ENCODE data around the gene RHOT2. TPM values are rescaled to one million over a fixed set of nuclear protein-coding genes. Genes with fewer than 3 reads are reported as not detected.
A peak's percentile ranks its signal among the peaks of the same experiment; 100 is the strongest.

Gene RHOT2
- total and polyA plus RNA-seq, 9 of the 15 experiments (the other 6 are each of a cell fraction or from before 2014, with no cell fraction given), result 5.0 to 373 (median 112) TPM

GRCh38 chr16:716200-716568, 48.3 kb downstream of the RHOT2 start:
- TSS peak; percentile 58 for BruUV-seq (replicated peaks)
- peak overlapping the region; percentile 23; the same call in 1 of the 3 replicates for H3K27ac ChIP-seq (ENCODE audit: extremely low read depth, low read depth, low read length)
- no peaks in the 10 kb centered on the region for H3K27me3 ChIP-seq (ENCODE audit: control insufficient read depth in 2 of 2, insufficient read depth in 2 of 2, low read length in 2 of 2)
- peak; percentile 34 to 72 (median 44) for DNase-seq (ENCODE audit: extremely low read depth in 1 of 4, low spot score in 3 of 4)
- no peak for ATAC-seq
- peaks cover 3% of the 10 kb centered on the region for H3K9me1 ChIP-seq (ENCODE audit: control insufficient read depth, insufficient read depth, low read length)
- no peak for FAIRE-seq
- no peaks in the 10 kb centered on the region; the same call in 1 of the 2 replicates for H4K20me1 ChIP-seq (replicated peaks; ENCODE audit: control insufficient read depth, insufficient read depth, low read length)
- 15% methylated on average over 12 of the region's 12 CpGs for WGBS (ENCODE audit: insufficient coverage, low coverage, missing lambda C conversion rate)
- POLR2A ChIA-PET, result interaction anchor here (0.6 to 1.7 kb wide), 7 partner anchors 9 to 154 kb away, joined by 3 to 5 read pairs (median 3); partner anchors contain the start of genes CCDC78, CHTF18 and RPUSD1
- in situ Hi-C loops (cut with MboI) (loop anchor here (10.0 kb wide), 1 partner anchor 339 kb away; no protein-coding TSS in a partner anchor), intact Hi-C loops (cut with micrococcal nuclease) (no loop called here)
- H2AFZ ChIP-seq (ENCODE audit: low read depth, low read length), result 0 out of 2 replicates have a peak overlapping the region, but pooled peaks have one; percentile 59
- no peaks in the 10 kb centered on the region for H3K9me3 ChIP-seq (replicated peaks; ENCODE audit: control insufficient read depth, insufficient read depth, low read depth, low read length)
- peaks cover 19% of the 10 kb centered on the region; the same call in 2 of the 3 replicates for H3K36me3 ChIP-seq (ENCODE audit: control insufficient read depth, insufficient read depth, low read length)
- TF ChIP-seq RBM22 (IDR thresholded peaks at IDR 0.05; ENCODE audit: low read depth, low read length, poor library complexity, severe bottlenecking), result peak; percentile 42
- peak in 1 of 3 experiments; percentile 7 for TF ChIP-seq YY1 (IDR thresholded peaks at IDR 0.05; ENCODE audit: borderline replicate concordance in 1 of 3, control insufficient read depth in 1 of 3, extremely low read depth in 1 of 3, insufficient read depth in 3 of 3, insufficient read length in 1 of 3, insufficient replicate concordance in 2 of 3, low read depth in 1 of 3, low read length in 2 of 3)
- 0 out of 2 replicates have a peak, but pooled peaks have one; percentile 4 for TF ChIP-seq RBFOX2 (IDR thresholded peaks at IDR 0.05; ENCODE audit: low read depth, low read length)
- no peak for TF ChIP-seq U2AF1 (optimal IDR thresholded peaks at IDR 0.05; ENCODE audit: low read depth, low read length)
- 0 out of 2 replicates have a peak, but pooled peaks have one; percentile 38 for TF ChIP-seq POLR2A (conservative IDR thresholded peaks at IDR 0.05)
- no peak for TF ChIP-seq CHAMP1 (IDR thresholded peaks at IDR 0.05)
- peak; percentile 79; the same call in 1 of the 2 replicates for TF ChIP-seq MYNN (IDR thresholded peaks at IDR 0.05)
- TF ChIP-seq MYNN (CRISPR knock-in tag; IDR thresholded peaks at IDR 0.05), result no peak; the same call in 1 of the 2 replicates
- peak; percentile 47; the same call in 1 of the 2 replicates for TF ChIP-seq ZBTB7A (IDR thresholded peaks at IDR 0.05; ENCODE audit: borderline replicate concordance, control insufficient read depth, low read depth, low read length)
- TF ChIP-seq NFIC (IDR thresholded peaks at IDR 0.05), result peak; percentile 73
- peak; percentile 34; the same call in 1 of the 2 replicates for TF ChIP-seq TAF15 (IDR thresholded peaks at IDR 0.05; ENCODE audit: low read depth, low read length)
- peaks cover 32% of the 10 kb centered on the region for H3K79me2 ChIP-seq (ENCODE audit: control insufficient read depth, insufficient read depth, low read length)
- peak overlapping the region; percentile 68 for H3K4me3 ChIP-seq
- CTCF ChIA-PET (ENCODE audit: low intra/inter-chr PET ratio), result no interaction called here
- peaks cover 12 to 85% of the 10 kb centered on the region in 2 experiments; a peak in 4 of 5 replicates for H3K4me1 ChIP-seq (replicated peaks in 1 of 2; ENCODE audit: control insufficient read depth in 2 of 2, insufficient read depth in 2 of 2, low read length in 2 of 2)
- peak overlapping the region; percentile 42 to 92; a peak in 3 of 4 replicates for H3K9ac ChIP-seq (ENCODE audit: insufficient read depth in 1 of 2, low read depth in 2 of 2, low read length in 2 of 2)
- peak overlapping the region; percentile 77 for H3K4me2 ChIP-seq (ENCODE audit: insufficient read depth, low read length)

Measured in K562 (cell line).